ENCODE measurements around the gene ANKRD23.

ANKRD23 gene

GRCh38 chr2:96885432-96886347, 41.9 kb upstream of the ANKRD23 start:
- DNase-seq (ENCODE audit: low spot score), result no peak
- TF ChIP-seq CTCF (IDR thresholded peaks at IDR 0.05; ENCODE audit: extremely low read depth, missing control alignments), result no peak

- TF ChIP-seq CTCF (IDR thresholded peaks at IDR 0.05; ENCODE audit: extremely low read depth, missing control alignments), result no peak
- no peak for DNase-seq (ENCODE audit: low spot score)
These were observed 40.7 kb upstream of the ANKRD23 start for GRCh38 chr2:96884299-96885094.

GRCh38 chr2:96883306-96883705, 39.5 kb upstream of the ANKRD23 start:
- TF ChIP-seq CTCF (IDR thresholded peaks at IDR 0.05; ENCODE audit: extremely low read depth, missing control alignments), result no peak
- DNase-seq (ENCODE audit: low spot score), result no peak

GRCh38 chr2:96882906-96883305, 39.1 kb upstream of the ANKRD23 start:
- no peak for TF ChIP-seq CTCF (IDR thresholded peaks at IDR 0.05; ENCODE audit: extremely low read depth, missing control alignments)
- DNase-seq (ENCODE audit: low spot score), result no peak

GRCh38 chr2:96882230-96882629, 38.4 kb upstream of the ANKRD23 start:
- TF ChIP-seq CTCF (IDR thresholded peaks at IDR 0.05; ENCODE audit: extremely low read depth, missing control alignments), result no peak
- DNase-seq (ENCODE audit: low spot score), result no peak

GRCh38 chr2:96881349-96882195, 37.8 kb upstream of the ANKRD23 start:
- TF ChIP-seq CTCF (IDR thresholded peaks at IDR 0.05; ENCODE audit: extremely low read depth, missing control alignments), result no peak

More at GRCh38 chr2:96881349-96882195, 37.8 kb upstream of the ANKRD23 start:
- no peak for DNase-seq (ENCODE audit: low spot score)

Data from GM20000 (cell line).